Measurements from ENCODE around the gene GPRC5D. TPM values are rescaled to one million over a fixed set of nuclear protein-coding genes. Genes with fewer than 3 reads are reported as not detected.

GPRC5D gene
- total and polyA plus RNA-seq, 7 donors, result not detected

- no peak for ATAC-seq
- no peak overlapping the region for H3K27ac ChIP-seq
- 92 to 96% (median 93%) methylated on average over 12 of the region's 12 CpGs for WGBS, 3 donors
- DNase-seq, result no peak
- no peaks in the 10 kb centered on the region for H3K4me1 ChIP-seq
- intact Hi-C loops (cut with DNase I), result no loop called here
- no peaks in the 10 kb centered on the region for H3K36me3 ChIP-seq (ENCODE audit: insufficient read depth in 1 of 2, low read depth in 1 of 2)
- no peak for TF ChIP-seq CTCF (IDR thresholded peaks at IDR 0.05)
- H3K9me3 ChIP-seq, result no peaks in the 10 kb centered on the region
- no peaks in the 10 kb centered on the region for H3K27me3 ChIP-seq (ENCODE audit: insufficient read depth in 3 of 3, low read length in 2 of 3)
- H3K4me3 ChIP-seq, result no peak overlapping the region
Measured at GRCh38 chr12:12908711-12909110, 43.3 kb downstream of the GPRC5D start.

DNA sequence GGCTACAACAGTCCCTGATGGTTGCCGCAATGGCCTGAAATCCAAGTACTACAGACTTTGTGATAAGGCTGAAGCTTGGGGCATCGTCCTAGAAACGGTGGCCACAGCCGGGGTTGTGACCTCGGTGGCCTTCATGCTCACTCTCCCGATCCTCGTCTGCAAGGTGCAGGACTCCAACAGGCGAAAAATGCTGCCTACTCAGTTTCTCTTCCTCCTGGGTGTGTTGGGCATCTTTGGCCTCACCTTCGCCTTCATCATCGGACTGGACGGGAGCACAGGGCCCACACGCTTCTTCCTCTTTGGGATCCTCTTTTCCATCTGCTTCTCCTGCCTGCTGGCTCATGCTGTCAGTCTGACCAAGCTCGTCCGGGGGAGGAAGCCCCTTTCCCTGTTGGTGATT is 43.7 kb downstream of the GPRC5D start:
- DNase-seq (no peak), ATAC-seq (no peak)
- 85 to 87% (median 86%) methylated on average over 14 of the region's 14 CpGs for WGBS, 3 donors
- intact Hi-C loops (cut with DNase I), result no loop called here
- TF ChIP-seq CTCF (IDR thresholded peaks at IDR 0.05), result no peak
- no peaks in the 10 kb centered on the region for H3K36me3 ChIP-seq (ENCODE audit: insufficient read depth in 1 of 2, low read depth in 1 of 2)
- H3K9me3 ChIP-seq, result no peaks in the 10 kb centered on the region
- H3K27me3 ChIP-seq (ENCODE audit: insufficient read depth in 3 of 3, low read length in 2 of 3), result no peaks in the 10 kb centered on the region
- H3K4me3 ChIP-seq, result no peak overlapping the region
- no peak overlapping the region for H3K27ac ChIP-seq
- no peaks in the 10 kb centered on the region for H3K4me1 ChIP-seq

DNA sequence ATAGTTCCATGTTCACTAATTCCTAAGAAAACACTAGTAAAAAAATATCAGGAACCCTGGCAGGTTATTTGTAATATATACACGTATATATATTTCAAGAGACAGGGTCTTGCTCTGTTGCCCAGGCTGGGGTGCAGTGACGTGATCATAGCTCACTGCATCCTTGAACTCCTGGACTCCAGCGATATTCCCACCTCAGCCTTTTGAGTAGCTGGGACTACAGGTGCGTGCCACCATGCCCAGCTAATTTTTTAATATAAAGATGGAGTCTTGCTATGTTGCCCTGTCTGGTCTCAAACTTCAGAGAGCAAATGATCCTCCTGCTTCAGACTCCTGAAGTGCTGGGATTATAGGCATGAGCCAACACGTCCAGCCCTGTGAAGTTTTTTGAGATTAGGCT is 44.4 kb downstream of the GPRC5D start:
- Histone ChIP-seq H3K27ac (no peak overlapping the region), H3K9me3 (no peaks in the 10 kb centered on the region), H3K4me3 (no peak overlapping the region), H3K4me1 (no peaks in the 10 kb centered on the region), H3K36me3 (ENCODE audit: insufficient read depth in 1 of 2, low read depth in 1 of 2) (no peaks in the 10 kb centered on the region), H3K27me3 (ENCODE audit: insufficient read depth in 3 of 3, low read length in 2 of 3) (no peaks in the 10 kb centered on the region)
- TF ChIP-seq CTCF (IDR thresholded peaks at IDR 0.05), result no peak
- intact Hi-C loops (cut with DNase I), result no loop called here
- ATAC-seq (no peak), DNase-seq (no peak)
- 85 to 91% (median 85%) methylated on average over 5 of the region's 5 CpGs for WGBS, 3 donors

- H3K27me3 ChIP-seq (ENCODE audit: insufficient read depth in 3 of 3, low read length in 2 of 3), result peaks cover 0 to 3% (median 0%) of the 10 kb centered on the region in 3 donors
- H3K9me3 ChIP-seq, result no peaks in the 10 kb centered on the region
- DNase-seq (no peak), ATAC-seq (no peak)
- no peak overlapping the region for H3K4me3 ChIP-seq
- WGBS, 3 donors, result 75 to 83% (median 79%) methylated on average over 14 of the region's 14 CpGs
- no peaks in the 10 kb centered on the region for H3K4me1 ChIP-seq
- intact Hi-C loops (cut with DNase I), result no loop called here
- no peak for TF ChIP-seq CTCF (IDR thresholded peaks at IDR 0.05)
- no peaks in the 10 kb centered on the region for H3K36me3 ChIP-seq (ENCODE audit: insufficient read depth in 1 of 2, low read depth in 1 of 2)
- H3K27ac ChIP-seq, result no peak overlapping the region
Measured at GRCh38 chr12:12903642-12904609, 48.0 kb downstream of the GPRC5D start.

Measured in psoas muscle (tissue), 8 donors.